ENCODE measurements around the gene SCAANT1. TPM values are rescaled to one million over a fixed set of nuclear protein-coding genes. Genes with fewer than 3 reads are reported as not detected.

SCAANT1 gene
- total and polyA plus RNA-seq, 2 donors (not counting 1 experiment from before 2014, with no cell fraction given) = 1.7 TPM; not detected in 1

GRCh38 chr3:63892773-63893352, 19.3 kb downstream of the SCAANT1 start:
- Histone ChIP-seq H3K4me3 (replicated peaks in 1 of 4; ENCODE audit: control extremely low read depth in 1 of 4, insufficient read depth in 1 of 4, low read depth in 3 of 4, low read length in 4 of 4) (no peak overlapping the region), H3K4me2 (ENCODE audit: extremely low read depth, insufficient read depth, low read length) (no peak overlapping the region), H3K27me3 (ENCODE audit: control insufficient read depth, insufficient read depth, low read length) (no peaks in the 10 kb centered on the region), H3K4me1 (ENCODE audit: control insufficient read depth, extremely low read depth, insufficient read depth, low read length) (peaks cover 2% of the 10 kb centered on the region), H3K36me3 (ENCODE audit: control insufficient read depth, insufficient read depth, low read length) (no peaks in the 10 kb centered on the region), H4K20me1 (ENCODE audit: control insufficient read depth, extremely low read depth, insufficient read depth, low read length) (peaks cover 2% of the 10 kb centered on the region), H3K27ac (ENCODE audit: insufficient read depth, low read length) (no peak overlapping the region), H3K79me2 (ENCODE audit: control insufficient read depth, insufficient read depth, low read length) (no peaks in the 10 kb centered on the region), H3K9ac (ENCODE audit: insufficient read depth, low read length) (no peak overlapping the region), H3K9me3 (ENCODE audit: control insufficient read depth, insufficient read depth, low read depth, low read length) (no peaks in the 10 kb centered on the region), H2AFZ (ENCODE audit: low read length) (no peak overlapping the region)
- DNase-seq (ENCODE audit: low read depth in 2 of 2) = no peak
- TF ChIP-seq EZH2 (IDR thresholded peaks at IDR 0.05; ENCODE audit: low read length, missing control alignments) = no peak
- no peak for TF ChIP-seq CTCF (conservative IDR thresholded peaks at IDR 0.05 in 1 of 2, IDR thresholded peaks at IDR 0.05 in 1 of 2; ENCODE audit: low read depth in 1 of 2, low read length in 2 of 2)

GRCh38 chr3:63891518-63891917, 20.7 kb downstream of the SCAANT1 start:
- peaks cover 3% of the 10 kb centered on the region for H3K79me2 ChIP-seq (ENCODE audit: control insufficient read depth, insufficient read depth, low read length)
- H3K36me3 ChIP-seq (ENCODE audit: control insufficient read depth, insufficient read depth, low read length) = no peaks in the 10 kb centered on the region
- DNase-seq (ENCODE audit: low read depth in 2 of 2) = no peak
- no peaks in the 10 kb centered on the region for H3K27me3 ChIP-seq (ENCODE audit: control insufficient read depth, insufficient read depth, low read length)
- H3K9me3 ChIP-seq (ENCODE audit: control insufficient read depth, insufficient read depth, low read depth, low read length) = no peaks in the 10 kb centered on the region
- TF ChIP-seq EZH2 (IDR thresholded peaks at IDR 0.05; ENCODE audit: low read length, missing control alignments) (no peak), CTCF (conservative IDR thresholded peaks at IDR 0.05 in 1 of 2, IDR thresholded peaks at IDR 0.05 in 1 of 2; ENCODE audit: low read depth in 1 of 2, low read length in 2 of 2) (no peak)
- peaks cover 2% of the 10 kb centered on the region for H4K20me1 ChIP-seq (ENCODE audit: control insufficient read depth, extremely low read depth, insufficient read depth, low read length)
- H2AFZ ChIP-seq (ENCODE audit: low read length) = no peak overlapping the region
- no peak overlapping the region for H3K9ac ChIP-seq (ENCODE audit: insufficient read depth, low read length)
- H3K27ac ChIP-seq (ENCODE audit: insufficient read depth, low read length) = no peak overlapping the region
- no peaks in the 10 kb centered on the region for H3K4me1 ChIP-seq (ENCODE audit: control insufficient read depth, extremely low read depth, insufficient read depth, low read length)
- no peak overlapping the region for H3K4me2 ChIP-seq (ENCODE audit: extremely low read depth, insufficient read depth, low read length)
- no peak overlapping the region for H3K4me3 ChIP-seq (replicated peaks in 1 of 4; ENCODE audit: control extremely low read depth in 1 of 4, insufficient read depth in 1 of 4, low read depth in 3 of 4, low read length in 4 of 4)

- H3K27me3 ChIP-seq (ENCODE audit: control insufficient read depth, insufficient read depth, low read length) = no peaks in the 10 kb centered on the region
- H3K4me1 ChIP-seq (ENCODE audit: control insufficient read depth, extremely low read depth, insufficient read depth, low read length) = no peaks in the 10 kb centered on the region
- H4K20me1 ChIP-seq (ENCODE audit: control insufficient read depth, extremely low read depth, insufficient read depth, low read length) = peaks cover 2% of the 10 kb centered on the region
- no peak overlapping the region for H3K4me2 ChIP-seq (ENCODE audit: extremely low read depth, insufficient read depth, low read length)
- H3K9ac ChIP-seq (ENCODE audit: insufficient read depth, low read length) = no peak overlapping the region
- no peaks in the 10 kb centered on the region for H3K36me3 ChIP-seq (ENCODE audit: control insufficient read depth, insufficient read depth, low read length)
- peak in 1 of 2 donors; percentile 21 for DNase-seq (ENCODE audit: low read depth in 2 of 2)
- no peak for TF ChIP-seq EZH2 (IDR thresholded peaks at IDR 0.05; ENCODE audit: low read length, missing control alignments)
- no peak overlapping the region for H3K27ac ChIP-seq (ENCODE audit: insufficient read depth, low read length)
- peaks cover 3% of the 10 kb centered on the region for H3K79me2 ChIP-seq (ENCODE audit: control insufficient read depth, insufficient read depth, low read length)
- H3K9me3 ChIP-seq (ENCODE audit: control insufficient read depth, insufficient read depth, low read depth, low read length) = no peaks in the 10 kb centered on the region
- H3K4me3 ChIP-seq (replicated peaks in 1 of 4; ENCODE audit: control extremely low read depth in 1 of 4, insufficient read depth in 1 of 4, low read depth in 3 of 4, low read length in 4 of 4) = no peak overlapping the region
- no peak overlapping the region for H2AFZ ChIP-seq (ENCODE audit: low read length)
These were observed 25.3 kb downstream of the SCAANT1 start for GRCh38 chr3:63886858-63887257.

Data from fibroblast of lung (primary cell).